Activated T-cell treated with anti-CD3 and anti-CD28 coated beads, Interleukin-2, amount 50 U/mL, for 1 hour (primary cell): ENCODE measurements around the gene GIGYF1.
"Not testable (repeated sequence)": the region's sequence is repeated elsewhere in the genome, so short reads cannot be mapped to it uniquely, and the experiment has no call there.

Source experiments
- DNase-seq: peaks from one replicate; pipeline ENCODE4 v3.0.0-alpha.2; 2020

GIGYF1 gene

GRCh38 chr7:100671353-100672327 is 22.4 kb downstream of the GIGYF1 start:
- DNase-seq: no peak

DNA sequence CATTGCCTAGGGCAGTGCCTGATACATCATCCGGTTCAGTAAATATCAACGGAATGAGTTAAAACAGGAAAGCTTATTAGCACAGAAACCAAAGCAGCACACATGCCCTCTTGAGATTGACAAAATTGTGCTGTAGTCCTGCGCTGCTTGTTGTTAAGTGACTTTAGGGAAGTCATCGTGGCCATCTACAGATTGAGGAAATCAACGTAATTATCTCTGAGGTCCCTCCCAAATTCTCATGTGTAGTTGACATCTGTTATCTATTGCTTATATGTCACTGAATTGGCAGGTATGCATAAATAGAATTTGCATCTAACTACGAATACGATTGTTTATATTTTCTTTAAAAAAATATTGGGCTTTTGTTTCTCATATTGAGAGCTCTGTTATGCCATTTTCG is 24.0 kb downstream of the GIGYF1 start:
- no peak for DNase-seq

DNA sequence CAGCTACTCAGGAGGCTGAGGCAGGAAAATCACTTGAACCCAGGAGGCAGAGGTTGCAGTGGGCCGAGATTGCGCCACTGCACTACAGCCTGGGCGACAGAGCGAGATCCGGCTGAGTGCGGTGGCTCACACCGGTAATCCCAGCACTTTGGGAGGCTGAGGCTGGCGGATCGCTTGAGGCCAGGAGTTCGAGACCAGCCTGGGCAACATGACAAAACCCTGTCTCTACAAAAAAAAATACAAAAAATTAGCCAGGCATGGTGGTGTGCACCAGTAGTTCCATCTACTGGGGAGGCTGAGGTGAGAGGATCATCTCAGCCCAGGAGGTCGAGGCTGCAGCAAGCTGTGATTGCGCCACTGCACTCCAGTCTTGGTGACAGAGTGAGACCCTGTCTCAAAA is 24.9 kb downstream of the GIGYF1 start:
- DNase-seq: not testable (repeated sequence)

GRCh38 chr7:100668069-100668449 is 26.0 kb downstream of the GIGYF1 start:
- DNase-seq: no peak

GRCh38 chr7:100667331-100668068 is 26.6 kb downstream of the GIGYF1 start:
- DNase-seq: no peak

DNA sequence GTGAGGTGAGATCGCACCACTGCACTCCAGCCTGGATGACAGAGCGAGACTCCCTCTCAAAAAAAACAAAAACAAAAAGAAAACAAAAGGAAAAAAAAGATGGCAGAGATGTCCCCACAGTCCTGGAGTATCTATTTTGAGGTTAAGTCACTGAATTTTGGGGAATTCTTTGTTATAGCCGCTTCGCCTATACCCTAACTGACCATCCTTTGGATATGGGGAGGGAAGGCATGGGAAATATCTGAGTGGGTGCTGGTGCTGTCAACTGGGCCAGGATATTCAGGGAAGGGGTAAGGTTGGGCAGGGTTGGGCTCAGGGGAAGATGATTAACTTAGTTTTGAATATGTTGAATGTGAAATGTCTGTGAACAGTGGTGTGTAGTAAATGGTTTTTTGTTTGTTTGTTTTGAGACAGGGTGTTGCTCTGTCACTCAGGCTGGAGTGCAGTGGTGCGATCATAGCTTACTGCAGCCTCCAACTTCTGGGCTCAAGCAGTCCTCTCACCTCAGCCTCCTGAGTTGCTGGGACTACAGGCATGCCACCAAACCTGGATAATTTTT is 28.8 kb downstream of the GIGYF1 start:
- no peak for DNase-seq

GRCh38 chr7:100662194-100662776 is 31.8 kb downstream of the GIGYF1 start:
- not testable (repeated sequence) for DNase-seq

GRCh38 chr7:100655908-100656674 is 38.0 kb downstream of the GIGYF1 start, which contains the start of gene ACTL6B:
TSS of gene ACTL6B (minus strand) at chr7:100656448. CDS start at chr7:100656354, 94 bp downstream.
- peak; percentile 68 for DNase-seq

DNA sequence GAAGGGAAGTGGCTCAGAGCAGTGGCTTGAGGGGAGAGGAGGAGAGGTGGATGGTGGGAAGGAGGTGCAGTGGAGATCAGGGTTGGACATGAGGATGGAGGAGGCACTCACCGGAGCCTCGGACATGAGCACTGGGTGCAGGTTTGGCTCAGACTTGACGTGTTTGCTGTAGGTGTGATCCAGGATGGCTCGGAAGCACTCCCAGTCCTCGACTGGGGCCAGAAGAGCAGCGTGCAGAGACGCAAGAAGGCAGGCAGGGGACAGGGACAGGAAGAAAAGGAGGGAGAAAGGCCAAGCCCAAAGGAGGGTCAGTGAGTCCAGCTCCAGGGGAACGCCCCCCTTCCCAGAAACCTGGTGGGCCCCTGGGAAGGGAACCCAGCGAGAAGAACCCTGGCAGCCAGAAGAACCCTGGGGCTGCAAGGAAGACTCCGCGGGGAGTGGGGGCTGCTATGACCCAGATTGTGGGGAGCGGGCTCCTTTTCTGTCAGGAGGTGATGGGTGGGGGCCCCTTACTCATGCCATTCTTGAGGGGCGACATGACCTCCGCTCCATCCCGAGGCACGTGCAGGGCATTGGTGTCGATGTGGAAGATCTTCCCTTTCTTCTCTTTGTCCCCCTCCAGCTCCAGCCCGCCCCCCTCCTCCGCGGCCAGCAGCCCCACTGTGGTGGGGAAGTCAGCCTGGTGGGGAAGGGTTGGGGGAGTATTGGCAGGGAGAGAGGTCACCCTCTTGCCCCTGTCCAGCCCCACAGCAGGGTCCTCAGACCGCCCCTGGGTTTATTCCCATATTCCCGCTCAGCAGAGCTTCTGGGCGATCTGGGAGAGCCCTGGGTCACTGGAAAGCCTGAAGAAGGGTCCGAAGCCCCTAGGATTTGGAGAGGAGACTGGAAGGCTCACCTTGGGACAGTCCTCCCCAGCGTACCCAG is 38.9 kb downstream of the GIGYF1 start:
- no peak for DNase-seq

DNA sequence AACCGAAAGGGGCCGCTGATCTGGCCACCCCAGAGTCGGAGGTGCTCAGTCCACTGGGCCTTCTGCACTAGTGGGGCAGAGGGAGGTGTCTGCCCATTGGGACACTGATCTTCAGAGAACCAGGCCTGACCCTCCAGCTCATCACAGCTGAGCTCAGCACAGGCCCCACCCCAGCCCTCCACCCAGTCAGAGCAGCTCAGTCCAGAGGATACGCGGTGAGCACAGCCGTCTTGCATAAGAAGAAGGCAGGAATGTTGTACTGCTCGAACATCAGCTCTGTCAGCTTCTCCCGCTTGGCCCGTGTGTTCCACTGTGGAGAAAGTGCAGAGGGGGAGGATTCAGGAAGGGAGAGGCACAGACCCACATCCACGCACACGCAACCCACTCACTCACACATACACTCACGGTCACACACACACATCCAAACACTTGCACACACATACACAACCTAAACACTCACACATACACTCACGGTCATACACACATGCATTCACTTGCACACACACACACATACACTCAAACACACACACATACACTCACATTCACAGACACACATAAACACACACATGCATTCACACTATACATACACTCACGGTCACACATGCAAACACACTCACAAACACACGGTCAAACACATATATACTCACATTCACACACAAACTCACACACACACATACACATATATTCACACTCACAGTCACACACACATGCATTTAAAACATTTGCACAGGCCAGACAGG is 44.1 kb downstream of the GIGYF1 start:
- no peak for DNase-seq

GRCh38 chr7:100642534-100642907 is 51.5 kb downstream of the GIGYF1 start:
- peak; percentile 29 for DNase-seq

GRCh38 chr7:100641860-100642533 is 52.1 kb downstream of the GIGYF1 start:
- DNase-seq: no peak

DNA sequence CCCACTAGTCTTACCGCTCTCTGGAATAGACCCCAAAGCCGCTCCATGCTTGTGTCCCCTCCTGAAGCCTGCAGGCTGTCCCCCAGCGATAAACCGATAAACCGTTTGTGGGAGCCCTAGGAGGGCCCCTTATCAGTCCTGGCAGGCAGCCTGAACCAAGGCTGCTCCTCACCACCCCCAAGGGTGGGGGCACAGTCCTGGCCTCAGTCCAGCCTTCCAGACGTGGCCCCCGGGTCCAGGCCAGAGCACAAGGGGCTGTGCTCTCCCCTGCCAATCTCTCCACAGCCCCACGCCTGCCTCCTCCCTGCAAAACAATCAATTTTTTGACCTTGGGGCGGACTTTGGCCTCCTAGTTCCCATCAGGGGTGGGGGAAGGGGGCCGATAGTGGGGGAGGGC is 52.6 kb downstream of the GIGYF1 start, which contains the start of gene TFR2:
Gene TFR2 (minus strand): TSS at position 90 of the 397 bp plus-strand sequence. CDS start 43 bp downstream, at position 47.
- DNase-seq: no peak

DNA sequence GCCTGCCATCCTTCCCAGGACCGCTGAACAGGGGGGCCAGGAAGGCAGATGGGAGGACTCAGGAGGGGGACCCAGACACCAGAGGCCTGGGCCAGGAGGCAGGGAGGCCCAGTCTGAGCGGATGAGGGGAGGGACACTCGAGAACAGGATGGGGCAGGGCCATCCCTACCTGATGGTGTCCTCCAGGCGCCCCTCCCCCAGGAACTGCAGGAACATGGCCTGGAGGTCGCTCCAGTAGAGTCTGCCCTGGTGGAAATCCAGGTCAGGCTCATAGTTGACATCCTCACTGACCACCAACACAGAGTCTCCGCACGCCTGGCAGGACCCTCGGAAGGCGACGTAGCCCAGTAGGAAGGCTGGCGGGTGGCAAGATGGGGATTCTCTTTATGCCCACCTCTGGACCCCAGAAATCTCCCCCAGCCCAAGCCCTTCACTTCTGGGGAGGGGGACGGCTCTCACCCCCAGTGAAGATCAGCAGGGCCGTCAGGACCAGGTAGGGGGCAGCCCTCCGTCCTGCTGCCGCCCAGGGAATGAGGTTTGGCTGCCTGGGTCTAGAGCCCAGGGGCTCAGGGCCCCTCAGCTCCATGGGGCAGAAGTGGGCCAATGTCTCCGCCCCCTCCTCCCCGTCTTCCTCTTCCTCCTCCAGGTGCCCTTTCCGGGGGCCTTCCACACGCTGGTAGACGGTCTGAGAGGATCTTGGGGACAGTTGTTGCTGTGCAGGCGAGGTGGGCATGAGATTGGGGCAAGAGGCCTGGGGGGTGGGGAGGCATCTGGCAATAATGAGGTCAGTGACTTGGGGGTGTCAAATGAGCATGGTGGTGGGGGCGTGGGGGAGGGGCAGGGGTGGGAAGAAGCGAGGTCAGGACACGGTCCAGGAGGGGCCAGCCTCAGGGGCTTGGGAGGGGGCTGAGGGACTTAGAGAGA is 53.3 kb downstream of the GIGYF1 start:
- DNase-seq: no peak

DNA sequence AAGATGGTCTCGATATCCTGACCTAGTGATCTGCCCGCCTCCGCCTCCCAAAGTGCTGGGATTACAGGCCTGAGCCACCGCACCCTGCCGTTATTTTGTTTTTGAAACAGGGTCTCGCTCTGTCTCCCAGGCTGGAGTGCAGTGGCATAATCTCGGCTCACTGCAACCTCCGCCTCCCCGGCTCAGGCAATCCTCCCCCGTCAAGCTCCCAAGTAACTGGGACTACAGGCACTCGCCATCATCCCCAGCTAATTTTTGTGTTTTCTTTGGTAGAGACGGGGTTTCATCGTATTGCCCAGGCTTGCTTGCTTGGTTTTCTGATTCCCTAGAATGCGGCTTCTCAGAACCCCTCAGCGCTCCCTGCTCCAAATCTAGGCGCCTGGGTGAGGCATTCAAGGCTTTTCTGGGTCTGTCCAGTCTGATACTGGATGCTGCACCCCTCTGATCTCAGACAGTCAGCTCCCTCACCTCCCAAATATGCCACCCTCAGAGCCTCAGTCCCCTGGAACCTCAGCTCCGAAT is 54.0 kb downstream of the GIGYF1 start:
- DNase-seq: no peak

DNA sequence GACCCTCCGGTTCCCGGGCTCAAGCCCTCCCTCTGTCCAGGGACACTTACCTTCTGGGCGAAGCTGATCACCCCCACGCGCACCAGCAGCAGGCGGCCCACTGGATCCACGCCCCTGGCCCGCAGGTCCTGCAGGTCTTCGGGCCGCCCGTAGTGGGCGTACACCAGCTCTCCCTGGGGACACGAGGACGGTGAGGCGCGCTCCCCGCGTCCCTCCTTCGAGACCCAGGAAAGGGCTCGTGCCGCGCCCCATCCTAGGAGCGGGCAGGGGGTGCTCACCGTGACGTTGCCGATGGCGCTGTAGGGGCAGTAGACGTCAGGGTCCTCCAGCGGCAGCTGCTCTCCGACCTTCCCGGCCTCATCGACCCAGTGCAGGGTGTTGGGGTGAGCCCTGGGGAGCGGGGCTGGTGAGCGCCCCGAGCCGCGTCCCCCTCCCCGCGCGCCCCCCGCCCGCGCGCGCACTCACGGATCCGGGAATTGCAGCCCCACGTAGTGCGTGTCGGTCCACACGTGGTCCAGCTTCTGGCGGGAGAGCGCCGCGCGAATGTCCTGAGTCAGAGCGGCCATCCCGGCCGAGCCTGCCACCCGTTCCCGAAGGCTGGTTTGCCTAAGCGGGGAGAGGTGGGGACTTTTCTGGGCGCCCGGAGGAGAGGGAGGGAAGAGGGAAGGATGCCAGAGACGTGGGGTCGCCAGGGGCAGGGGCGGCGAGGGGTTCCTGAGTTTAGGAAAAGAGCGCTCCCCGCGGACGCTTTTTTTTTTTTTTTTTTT is 60.9 kb downstream of the GIGYF1 start:
- peak; percentile 67 for DNase-seq

GRCh38 chr7:100630066-100630465 is 64.0 kb downstream of the GIGYF1 start:
- DNase-seq: no peak
